ENCODE data around the gene NRIP2.

DNA sequence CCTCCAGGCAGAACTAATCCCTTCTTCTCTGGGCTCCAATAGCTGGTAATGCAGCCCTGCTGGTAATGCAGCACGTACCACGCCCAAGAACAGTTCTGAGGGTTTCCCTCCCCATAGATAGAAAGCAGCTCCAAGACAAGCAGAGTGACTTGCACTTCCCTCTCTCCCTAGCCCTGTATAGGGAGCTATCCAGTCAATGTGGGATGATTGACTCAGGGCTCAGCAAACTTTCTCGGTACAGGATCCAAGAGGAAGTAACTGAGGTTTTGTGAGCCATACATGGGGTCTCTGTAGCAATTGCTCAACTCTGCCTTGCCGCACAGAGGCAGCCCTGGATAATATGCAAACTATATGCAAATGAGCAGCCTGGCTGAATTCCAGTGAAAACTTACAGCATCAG is 55.6 kb downstream of the NRIP2 start:
- no peak for TF ChIP-seq CEBPB (IDR thresholded peaks at IDR 0.05; ENCODE audit: borderline replicate concordance in 1 of 2, low read depth in 2 of 2, low read length in 2 of 2)
- TF ChIP-seq, protein P1, sequence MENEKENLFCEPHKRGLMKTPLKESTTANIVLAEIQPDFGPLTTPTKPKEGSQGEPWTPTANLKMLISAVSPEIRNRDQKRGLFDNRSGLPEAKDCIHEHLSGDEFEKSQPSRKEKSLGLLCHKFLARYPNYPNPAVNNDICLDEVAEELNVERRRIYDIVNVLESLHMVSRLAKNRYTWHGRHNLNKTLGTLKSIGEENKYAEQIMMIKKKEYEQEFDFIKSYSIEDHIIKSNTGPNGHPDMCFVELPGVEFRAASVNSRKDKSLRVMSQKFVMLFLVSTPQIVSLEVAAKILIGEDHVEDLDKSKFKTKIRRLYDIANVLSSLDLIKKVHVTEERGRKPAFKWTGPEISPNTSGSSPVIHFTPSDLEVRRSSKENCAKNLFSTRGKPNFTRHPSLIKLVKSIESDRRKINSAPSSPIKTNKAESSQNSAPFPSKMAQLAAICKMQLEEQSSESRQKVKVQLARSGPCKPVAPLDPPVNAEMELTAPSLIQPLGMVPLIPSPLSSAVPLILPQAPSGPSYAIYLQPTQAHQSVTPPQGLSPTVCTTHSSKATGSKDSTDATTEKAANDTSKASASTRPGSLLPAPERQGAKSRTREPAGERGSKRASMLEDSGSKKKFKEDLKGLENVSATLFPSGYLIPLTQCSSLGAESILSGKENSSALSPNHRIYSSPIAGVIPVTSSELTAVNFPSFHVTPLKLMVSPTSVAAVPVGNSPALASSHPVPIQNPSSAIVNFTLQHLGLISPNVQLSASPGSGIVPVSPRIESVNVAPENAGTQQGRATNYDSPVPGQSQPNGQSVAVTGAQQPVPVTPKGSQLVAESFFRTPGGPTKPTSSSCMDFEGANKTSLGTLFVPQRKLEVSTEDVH (IDR thresholded peaks at IDR 0.05; ENCODE audit: low read depth, partially characterized antibody): no peak
- TF ChIP-seq, protein P2, sequence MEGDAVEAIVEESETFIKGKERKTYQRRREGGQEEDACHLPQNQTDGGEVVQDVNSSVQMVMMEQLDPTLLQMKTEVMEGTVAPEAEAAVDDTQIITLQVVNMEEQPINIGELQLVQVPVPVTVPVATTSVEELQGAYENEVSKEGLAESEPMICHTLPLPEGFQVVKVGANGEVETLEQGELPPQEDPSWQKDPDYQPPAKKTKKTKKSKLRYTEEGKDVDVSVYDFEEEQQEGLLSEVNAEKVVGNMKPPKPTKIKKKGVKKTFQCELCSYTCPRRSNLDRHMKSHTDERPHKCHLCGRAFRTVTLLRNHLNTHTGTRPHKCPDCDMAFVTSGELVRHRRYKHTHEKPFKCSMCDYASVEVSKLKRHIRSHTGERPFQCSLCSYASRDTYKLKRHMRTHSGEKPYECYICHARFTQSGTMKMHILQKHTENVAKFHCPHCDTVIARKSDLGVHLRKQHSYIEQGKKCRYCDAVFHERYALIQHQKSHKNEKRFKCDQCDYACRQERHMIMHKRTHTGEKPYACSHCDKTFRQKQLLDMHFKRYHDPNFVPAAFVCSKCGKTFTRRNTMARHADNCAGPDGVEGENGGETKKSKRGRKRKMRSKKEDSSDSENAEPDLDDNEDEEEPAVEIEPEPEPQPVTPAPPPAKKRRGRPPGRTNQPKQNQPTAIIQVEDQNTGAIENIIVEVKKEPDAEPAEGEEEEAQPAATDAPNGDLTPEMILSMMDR (IDR thresholded peaks at IDR 0.05 in 2 of 3, conservative IDR thresholded peaks at IDR 0.05 in 1 of 3; ENCODE audit: control insufficient read depth in 2 of 3, extremely low read depth in 1 of 3, insufficient read depth in 1 of 3, low read depth in 3 of 3, low read length in 3 of 3): no peak
- TF ChIP-seq POLR2A (IDR thresholded peaks at IDR 0.05; ENCODE audit: low read depth, low read length): no peak
- no peak for TF ChIP-seq ZNF217 (IDR thresholded peaks at IDR 0.05)
- TF ChIP-seq, protein P3, sequence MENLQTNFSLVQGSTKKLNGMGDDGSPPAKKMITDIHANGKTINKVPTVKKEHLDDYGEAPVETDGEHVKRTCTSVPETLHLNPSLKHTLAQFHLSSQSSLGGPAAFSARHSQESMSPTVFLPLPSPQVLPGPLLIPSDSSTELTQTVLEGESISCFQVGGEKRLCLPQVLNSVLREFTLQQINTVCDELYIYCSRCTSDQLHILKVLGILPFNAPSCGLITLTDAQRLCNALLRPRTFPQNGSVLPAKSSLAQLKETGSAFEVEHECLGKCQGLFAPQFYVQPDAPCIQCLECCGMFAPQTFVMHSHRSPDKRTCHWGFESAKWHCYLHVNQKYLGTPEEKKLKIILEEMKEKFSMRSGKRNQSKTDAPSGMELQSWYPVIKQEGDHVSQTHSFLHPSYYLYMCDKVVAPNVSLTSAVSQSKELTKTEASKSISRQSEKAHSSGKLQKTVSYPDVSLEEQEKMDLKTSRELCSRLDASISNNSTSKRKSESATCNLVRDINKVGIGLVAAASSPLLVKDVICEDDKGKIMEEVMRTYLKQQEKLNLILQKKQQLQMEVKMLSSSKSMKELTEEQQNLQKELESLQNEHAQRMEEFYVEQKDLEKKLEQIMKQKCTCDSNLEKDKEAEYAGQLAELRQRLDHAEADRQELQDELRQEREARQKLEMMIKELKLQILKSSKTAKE (IDR thresholded peaks at IDR 0.05; ENCODE audit: low read depth, poor library complexity, severe bottlenecking): no peak
- TF ChIP-seq MEF2A (IDR thresholded peaks at IDR 0.05; ENCODE audit: insufficient read depth, low read depth, low read length): no peak
- TF ChIP-seq TCF3 (IDR thresholded peaks at IDR 0.05; ENCODE audit: borderline replicate concordance, insufficient read depth, low read depth, low read length): no peak
